Fibroblast of the conjunctiva (primary cell): Measurements from ENCODE around the gene PRUNE2.
"Not testable (repeated sequence)": the region's sequence is repeated elsewhere in the genome, so short reads cannot be mapped to it uniquely, and the experiment has no call there.

ENCODE experiments used
- DNase-seq: peaks from one replicate; pipeline ENCODE4 v3.0.0-alpha.2; 2010; ENCODE audit warnings: low read depth

PRUNE2 gene

DNA sequence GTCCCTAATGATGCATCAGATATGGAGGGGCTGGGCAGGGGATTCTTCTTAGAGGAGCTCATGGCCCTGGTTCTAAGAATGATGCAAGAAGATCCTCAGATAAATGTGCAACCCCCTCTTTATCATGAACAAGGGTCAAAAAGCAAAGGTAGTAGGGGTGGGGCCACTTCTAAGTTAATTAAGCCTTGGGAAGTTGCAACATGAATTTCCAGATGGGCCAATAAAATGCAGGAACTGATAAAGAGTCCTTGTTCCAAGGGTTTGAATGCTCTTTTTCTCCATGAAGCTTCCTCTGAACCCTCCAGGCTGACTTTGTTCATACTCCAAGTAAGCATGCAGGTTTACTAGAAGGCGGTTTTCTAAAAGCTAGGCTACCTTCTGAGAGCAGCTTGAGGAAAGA is 116.1 kb downstream of the PRUNE2 start:
- no peak for DNase-seq

DNA sequence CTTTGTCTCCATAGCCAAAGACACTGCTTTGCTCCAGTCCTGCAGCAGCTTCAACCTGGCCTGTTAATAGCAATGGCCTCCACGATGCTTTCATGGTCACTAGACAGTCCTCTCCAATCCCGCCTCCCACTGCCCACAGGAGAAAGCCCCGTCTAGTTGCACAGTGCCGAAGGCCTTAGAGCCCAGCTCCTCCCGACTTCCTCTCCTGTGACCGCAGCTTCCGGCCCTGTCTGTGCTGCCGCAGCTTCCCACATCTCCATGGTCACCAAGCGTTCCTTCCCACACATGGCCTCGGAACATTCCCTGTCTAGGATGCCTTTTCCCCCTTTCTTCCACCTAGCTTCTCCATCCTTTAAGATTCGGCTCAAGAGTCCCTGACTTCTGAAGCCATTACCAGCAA is 118.2 kb downstream of the PRUNE2 start:
- no peak for DNase-seq

DNA sequence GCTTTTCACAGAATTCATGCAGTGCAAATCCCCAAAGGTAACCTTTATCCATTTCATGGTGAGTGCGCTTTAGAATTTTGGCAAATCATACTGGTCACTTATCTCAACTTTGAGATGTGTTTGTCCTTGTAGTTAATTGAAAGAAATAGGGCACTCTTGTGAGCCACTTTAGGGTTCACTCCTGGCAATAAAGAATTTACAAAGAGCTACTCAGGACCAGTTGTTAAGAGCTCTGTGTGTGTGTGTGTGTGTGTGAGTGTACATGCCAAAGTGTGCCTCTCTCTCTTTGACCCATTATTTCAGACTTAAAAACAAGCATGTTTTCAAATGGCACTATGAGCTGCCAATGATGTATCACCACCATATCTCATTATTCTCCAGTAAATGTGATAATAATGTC is 120.4 kb downstream of the PRUNE2 start:
- DNase-seq = no peak

DNA sequence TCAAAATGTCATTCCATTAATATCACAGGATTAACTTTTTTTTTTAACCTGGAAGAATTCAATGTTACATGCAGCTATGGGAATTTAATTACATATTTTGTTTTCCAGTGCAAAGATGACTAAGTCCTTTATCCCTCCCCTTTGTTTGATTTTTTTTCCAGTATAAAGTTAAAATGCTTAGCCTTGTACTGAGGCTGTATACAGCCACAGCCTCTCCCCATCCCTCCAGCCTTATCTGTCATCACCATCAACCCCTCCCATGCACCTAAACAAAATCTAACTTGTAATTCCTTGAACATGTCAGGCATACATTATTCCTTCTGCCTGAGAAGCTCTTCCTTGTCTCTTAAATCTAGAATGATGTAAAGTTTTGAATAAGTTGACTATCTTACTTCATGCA is 121.0 kb downstream of the PRUNE2 start:
- DNase-seq = no peak

DNA sequence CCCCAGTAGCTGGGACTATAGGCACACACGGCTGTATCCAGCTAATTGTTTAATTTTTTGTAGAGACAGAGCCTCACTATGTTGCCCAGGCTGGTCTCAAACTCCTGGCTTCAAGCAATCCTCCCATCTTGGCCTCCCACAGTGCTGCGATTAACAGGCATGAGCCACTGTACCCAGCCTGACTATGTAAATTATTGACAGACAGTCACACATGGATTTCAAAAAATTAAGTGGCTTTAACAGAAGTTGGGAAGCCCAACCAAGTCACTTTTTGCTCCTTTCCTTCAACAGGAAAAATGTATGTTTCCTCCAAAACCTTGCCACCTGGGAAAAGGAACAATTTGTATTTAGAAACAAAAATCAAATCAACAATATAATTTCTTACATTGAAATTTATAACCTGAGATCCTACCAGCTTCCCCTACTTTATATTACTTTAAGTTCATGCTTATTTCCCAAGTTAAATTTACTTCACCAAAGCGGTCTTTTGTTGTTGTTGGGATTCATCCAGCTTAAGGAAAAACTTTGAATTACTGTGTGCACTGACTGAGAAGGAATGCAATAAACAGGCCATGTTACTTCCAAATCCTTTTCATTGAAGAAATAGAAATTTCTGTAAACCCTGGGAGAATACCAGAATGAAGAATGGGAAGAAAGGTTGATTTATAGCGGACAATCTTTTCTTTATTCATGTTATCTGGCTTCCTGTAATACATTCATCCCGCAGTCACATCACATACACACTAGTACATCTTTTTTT is 133.0 kb downstream of the PRUNE2 start:
- DNase-seq = peak; percentile 2

DNA sequence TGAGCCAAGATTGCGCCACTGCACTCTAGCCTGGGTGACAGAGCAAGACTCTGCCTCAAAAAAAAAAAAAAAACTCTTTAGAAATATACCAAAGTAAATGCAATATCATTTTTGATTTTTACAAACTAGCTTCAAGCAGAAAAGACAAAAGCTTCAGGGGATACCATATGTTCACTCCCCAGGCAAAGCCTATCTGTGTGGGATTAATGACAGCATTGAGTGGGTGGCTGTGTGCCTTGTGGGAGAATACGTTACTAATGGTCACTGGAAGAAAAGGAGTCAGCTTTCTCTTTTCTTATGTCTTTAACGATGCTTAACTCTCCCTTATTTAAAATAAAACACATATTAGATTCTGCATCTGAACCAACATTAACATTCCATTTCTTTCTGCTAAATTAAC is 139.8 kb downstream of the PRUNE2 start:
- no peak for DNase-seq

DNA sequence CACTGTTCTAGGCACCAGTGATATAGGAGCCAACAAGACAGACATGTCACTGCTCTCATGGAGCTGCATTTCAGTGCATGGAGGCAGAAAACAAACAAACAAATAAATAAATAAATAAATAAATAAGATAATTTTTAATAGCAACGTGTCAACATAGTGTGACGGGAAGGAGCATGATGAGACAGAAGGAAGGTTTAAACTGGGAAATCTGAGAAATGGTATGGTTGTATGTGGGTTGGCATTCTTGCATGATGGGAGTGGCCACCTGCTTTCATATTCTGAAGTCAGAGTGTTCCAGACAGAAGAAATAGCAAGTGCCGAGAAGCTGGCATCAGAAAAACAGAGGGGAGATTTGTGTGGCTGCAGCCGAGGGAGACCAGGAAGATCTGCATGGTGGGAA is 141.8 kb downstream of the PRUNE2 start, which contains the start of gene PCA3:
Gene PCA3 (plus strand): TSS at position 301 of the 400 bp plus-strand sequence.
- DNase-seq = no peak

DNA sequence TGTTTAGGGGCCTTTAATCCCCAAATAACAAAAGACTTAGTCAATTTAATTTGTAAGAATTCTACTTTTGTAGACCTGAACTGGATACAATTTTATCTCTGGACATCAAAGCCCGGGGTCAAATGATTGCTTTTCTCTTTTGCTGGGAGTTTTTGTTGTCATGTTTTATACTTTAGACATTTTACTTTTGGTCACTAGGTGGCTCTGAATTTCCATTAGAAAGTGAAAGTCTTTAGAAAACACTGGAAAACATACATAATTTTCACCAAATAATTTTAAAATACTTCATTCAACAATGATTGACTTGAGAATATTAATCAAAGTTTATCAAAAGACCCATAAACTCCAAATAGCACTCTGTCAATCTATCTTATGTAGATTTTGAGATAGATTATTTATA is 144.5 kb downstream of the PRUNE2 start:
- peak; percentile 2 for DNase-seq

DNA sequence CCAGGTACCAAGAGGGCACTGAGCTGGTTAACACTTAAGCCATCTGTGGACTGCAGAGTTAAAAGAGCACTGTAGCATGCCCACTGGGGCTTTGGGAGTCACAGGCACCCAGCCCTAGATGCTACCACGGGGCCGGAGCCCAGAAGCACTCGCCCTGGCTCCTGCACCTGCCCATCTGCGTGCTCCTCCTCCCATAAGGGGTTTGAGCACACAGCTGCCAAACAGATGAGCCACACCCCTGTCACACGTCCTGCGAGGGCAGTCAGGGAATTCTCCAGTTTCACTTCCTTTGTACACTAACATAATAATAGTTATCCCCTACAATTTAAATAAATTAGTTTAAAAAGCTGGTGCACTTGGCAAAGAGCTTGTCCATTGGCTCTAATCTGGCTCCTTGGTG is 146.2 kb downstream of the PRUNE2 start:
- no peak for DNase-seq

DNA sequence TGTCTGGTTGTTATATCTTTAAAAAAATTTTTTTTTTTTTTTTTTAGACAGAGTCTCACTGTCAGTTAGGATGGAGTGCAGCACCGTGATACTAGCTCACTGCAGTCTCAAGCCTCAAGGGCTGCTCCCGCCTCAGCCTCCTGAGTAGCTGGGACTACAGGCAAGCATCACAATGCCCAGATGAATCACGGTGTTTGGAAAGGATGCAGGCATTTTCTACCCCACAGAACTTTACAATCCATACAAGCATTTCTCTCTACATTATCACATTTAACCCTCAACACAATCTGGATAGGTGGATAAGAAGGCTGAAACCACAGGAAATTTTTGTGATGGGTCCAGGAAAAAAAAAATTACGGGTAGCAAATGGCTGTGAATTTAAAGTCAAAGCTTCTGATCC is 147.4 kb downstream of the PRUNE2 start:
- DNase-seq = no peak

DNA sequence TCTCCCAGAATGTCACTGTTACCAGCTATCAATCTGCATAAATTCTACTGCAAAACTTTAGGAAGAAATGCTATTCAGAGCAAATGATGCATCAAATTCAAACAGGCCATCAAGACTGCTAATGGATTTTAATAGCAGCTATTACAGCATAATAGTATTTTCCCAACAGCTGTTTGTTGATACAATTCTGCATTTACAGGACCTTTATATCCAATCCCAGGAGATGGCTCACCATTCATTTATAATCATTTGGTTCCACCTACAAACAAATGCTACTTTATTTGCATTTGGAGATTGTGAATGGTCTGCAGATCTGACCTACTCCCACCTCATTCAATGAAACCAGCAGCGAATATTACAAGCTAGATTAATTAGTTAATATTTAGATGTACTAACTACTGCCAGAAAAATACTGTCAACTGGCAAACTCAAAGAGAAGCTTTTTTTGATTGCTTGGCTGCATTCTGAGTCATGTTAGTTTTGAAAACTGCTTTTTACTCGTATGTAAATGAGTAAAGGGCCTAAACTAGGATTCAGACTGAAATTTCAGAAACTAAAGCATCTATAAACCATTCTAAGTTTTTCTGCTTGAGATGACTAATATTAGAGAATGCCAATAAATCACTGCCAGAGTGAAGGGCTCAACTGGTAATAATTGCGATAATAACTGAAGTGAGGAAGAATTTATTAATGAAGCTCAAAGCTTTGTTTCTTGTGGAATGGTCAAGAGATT is 148.8 kb downstream of the PRUNE2 start:
- no peak for DNase-seq

DNA sequence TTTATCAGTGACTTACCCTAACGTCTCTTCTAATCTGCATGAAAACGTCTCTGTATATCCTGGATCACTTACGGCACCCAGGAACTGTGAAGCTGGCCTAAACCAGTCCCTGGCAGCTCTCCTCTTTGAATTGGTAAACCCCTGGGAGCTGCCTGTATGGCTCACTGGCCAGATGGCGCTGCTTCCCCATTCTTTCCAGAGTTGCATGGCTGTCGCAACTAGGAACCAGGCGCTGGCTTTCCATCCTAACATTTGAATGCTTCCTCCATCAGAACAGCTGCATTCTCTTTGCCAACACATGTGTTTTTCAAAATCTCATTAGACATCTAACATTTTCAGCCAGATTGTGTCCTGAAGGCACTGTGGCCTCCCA is 149.7 kb downstream of the PRUNE2 start:
- DNase-seq = peak; percentile 4

DNA sequence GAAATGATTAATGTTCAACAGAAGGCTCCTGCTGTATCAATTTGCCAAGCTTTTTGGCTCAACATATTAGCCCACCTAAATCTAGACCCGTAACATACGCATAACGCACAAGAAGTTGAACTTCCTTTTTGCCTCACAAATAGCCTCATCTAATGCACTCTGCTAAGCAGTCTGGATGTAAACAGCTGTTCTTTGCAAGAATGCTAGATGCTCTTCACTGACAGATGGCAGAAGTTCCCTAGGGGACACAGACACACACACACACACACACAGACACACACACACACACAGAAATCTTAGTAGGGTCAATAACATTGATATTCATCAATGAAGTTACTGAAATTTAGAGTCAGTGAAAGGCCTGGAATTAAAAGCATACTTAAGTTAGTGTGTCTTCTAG is 154.9 kb downstream of the PRUNE2 start:
- no peak for DNase-seq

DNA sequence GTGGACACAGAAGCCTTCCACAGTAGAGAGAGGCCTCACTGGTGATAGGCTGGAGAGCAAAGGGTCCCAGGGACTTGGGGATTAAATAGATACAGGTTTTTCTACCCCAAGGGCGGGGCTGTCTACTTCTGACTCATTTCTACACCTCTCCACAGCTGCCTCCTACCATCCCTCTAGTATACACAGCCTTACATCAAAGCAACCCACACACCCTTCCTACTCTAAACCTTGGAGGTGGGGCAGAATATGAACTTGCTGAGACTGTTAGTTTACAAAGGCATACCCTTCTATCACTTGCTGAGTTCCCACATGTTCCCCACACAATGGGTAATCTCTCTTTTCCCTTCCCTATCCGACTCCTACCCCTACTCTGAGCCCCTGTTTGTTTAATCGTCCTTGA is 161.6 kb downstream of the PRUNE2 start:
- no peak for DNase-seq

DNA sequence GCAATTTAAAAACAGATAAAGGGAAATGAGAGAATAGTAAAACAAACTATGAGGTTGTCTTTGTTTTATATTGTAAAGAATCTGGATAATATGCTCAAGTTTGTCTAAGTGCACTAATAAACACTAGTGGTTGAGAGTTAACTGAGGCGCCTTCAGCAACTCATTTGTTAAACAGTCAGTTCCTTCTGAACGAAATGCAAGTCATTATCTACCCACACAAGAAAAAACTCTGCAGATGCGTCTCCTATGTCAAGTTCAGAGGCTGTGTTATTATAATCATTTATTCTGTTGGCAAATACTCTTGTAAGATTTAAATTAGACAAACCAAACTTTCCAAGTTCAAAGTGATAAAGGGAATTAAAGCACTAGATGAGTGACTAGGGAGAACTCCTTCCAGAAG is 162.0 kb downstream of the PRUNE2 start:
- no peak for DNase-seq

DNA sequence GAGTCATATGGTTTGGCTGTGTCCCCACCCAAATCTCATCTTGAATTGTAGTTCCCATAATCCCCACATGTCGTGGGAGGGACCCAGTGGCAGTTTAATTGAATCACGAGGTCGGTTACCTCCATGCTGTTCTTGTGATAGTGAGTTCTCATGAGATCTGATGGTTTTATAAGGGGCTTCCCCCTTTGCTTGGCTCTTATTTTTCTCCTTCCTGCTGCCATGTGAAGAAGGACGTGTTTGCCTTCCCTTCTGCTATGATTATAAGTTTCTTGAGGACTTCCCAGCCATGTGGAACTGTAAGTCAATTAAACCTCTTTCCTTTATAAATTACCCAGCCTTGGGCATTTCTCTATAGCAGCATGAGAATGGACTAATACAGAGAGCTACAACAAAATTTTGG is 163.0 kb downstream of the PRUNE2 start:
- DNase-seq = not testable (repeated sequence)

DNA sequence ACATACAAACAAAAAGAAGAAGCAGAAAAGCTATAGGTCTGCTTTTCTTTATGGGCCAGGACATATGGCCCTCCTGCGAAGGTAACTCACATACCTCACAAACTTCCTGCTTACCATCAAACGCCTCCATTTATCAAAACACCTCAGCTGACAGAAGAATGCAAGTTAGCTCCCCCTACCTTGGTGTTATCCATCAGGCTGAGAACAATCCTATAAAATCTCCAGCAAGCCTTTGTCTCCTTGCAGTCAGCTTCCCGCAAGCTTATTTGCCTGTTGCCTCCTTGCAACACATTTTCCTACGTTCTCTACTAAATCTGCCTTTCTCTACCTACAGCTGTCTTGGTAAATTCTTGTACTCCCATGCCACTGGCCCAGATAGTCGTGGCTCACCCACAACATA is 164.4 kb downstream of the PRUNE2 start:
- DNase-seq = no peak

DNA sequence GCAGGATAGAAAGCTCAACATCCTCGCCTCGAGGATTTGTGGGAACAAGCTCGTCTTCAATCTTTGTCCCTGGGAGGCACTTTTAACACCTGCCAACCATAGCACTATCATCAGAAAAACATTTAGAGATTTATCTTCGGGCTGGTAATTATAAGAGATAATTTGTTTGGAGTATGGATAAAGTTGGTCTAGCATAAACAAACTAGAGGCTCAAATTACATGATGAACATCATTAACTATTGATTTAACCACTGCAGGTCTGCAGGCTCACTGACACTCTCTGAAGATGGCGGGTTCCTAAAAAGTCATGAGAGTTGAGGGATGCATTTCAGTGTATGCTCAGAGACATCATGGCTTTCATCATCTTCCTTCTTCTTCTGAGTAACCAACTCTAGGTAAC is 167.5 kb downstream of the PRUNE2 start:
- no peak for DNase-seq

DNA sequence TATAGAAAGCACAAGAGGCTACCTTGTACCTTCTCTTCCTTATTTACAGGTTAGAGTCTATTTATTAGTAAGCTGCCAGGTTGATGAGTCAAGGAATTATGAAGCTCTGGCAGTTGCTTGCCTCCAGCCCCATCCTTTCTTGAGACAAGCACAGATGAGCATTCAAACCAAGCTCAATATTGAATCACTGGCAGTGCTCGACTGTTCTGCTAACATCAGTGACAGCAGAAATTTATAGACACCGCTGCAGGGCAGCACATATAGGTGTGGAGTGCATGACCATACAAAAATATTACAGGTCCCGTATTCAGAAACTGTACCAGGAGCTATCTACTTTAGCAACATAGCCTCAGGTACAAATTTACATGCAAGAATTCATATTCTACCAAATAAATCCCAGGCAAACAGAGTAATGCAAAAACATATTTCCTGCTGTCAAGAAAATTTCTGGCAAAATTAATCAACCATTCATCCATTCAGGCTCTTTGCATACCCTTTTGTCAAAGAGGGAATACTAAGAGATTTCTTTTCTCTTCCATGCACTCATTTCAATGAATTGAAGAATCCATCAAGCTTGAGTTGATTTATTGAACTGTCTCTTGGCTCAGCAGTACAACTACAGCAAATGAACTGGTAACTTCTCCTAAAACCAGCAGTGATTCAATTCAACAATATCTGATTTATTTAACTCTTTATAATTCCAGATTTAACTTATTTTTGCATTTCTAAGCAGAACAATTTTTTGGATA is 168.6 kb downstream of the PRUNE2 start:
- DNase-seq = no peak

DNA sequence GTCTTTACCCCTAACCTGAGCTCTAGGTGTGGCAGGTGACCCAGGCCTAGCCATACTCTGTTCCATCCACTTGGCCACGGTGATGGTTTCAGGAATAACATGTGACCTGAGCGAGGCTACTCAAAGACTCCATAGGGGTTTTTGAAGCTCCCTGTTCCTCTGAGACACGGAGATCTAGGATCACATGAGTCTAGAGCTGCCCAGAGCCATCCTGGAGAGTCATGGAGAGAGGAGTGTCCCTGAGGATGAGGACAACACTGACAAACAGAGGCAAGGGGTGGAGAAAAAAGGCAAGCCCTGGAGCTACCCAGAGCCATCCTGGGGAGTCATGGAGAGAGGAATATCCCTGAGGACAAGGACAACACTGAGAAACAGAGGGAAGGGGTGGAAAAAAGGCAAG is 171.2 kb downstream of the PRUNE2 start:
- DNase-seq = no peak

DNA sequence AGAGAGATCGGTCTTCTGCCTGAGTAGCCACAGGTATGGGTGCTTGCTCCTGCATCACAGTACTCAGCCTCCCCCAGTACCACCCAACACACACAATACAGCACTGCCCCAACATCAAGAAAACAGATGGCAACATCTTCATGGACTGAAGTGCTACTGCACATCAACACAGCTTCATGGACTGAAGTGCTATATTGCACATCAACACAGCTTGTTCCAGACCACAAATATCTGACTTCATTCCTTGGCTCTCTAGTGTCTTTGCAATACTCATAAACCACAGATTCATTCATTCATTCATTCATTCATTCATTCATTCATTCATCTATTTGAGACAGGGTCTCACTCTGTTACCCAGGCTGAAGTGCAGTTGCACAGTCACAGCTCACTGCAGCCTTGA is 172.8 kb downstream of the PRUNE2 start:
- DNase-seq = no peak

DNA sequence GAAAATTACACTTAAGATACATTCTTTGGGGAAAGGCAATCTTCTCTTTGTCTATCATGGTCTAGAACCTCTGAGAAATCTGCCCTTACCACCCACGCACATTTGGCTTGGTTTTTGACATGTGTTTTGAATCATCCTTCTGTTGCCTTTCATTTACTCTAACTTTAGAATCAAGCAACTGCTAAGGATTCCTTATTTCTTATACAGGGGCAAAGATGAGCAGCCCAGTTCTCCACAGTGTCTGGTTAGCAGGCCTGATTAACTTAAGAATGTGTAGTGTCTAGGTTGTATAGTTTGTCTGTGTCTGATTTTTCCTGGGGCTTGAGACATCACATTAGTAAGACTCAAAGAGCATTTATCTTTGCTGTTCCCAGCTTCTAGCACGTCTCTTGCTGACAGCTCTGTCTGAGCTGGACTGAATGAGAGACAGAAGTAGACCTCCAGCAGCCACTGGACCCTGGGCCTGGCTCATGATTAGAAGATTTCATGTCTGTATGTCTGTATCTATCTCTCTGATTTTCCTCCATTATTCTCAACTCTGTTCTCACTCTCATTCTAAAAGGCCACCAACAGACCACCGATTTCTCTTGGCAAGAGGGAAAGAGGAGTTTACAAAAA is 173.5 kb downstream of the PRUNE2 start:
- no peak for DNase-seq

DNA sequence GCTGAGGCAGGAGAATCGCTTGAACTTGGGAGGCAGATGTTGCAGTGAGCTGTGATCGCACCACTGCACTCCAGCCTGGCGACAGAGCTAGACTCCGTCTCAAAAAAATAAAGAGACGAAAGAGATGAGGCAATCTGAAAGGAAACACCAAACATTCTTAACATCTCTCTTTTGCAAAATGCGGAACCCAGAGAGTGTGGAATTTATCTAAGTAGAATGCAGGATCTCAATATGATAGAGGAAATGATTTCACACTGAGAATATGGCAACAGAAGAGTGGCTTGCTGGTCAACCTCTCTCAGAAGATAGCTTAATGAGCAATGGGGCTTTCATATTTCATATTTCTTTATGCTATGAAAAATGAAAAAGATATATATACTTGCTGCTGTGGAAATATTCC is 175.1 kb downstream of the PRUNE2 start:
- DNase-seq = no peak
